Stimulated activated CD8-positive, alpha-beta memory T cell treated with anti-CD3 and anti-CD28 coated beads, Interleukin-7, amount 100 ng/mL, for 48 hours (primary cell): Measurements from ENCODE around the gene AGAP1.

Experiments used
- DNase-seq, 2 donors: peaks; one replicate each; pipeline ENCODE4 v3.0.0-alpha.2; 2020; ENCODE audit warnings: low read depth in 1 of 2; ENCODE audit errors: extremely low read depth in 1 of 2

The AGAP1 gene

GRCh38 chr2:235703711-235704295 is 210.0 kb downstream of the AGAP1 start:
- no peak for DNase-seq

GRCh38 chr2:235705296-235705695 is 211.5 kb downstream of the AGAP1 start:
- DNase-seq: no peak

- DNase-seq: no peak
These were observed 212.7 kb downstream of the AGAP1 start for GRCh38 chr2:235706506-235706905.

- DNase-seq: no peak
These were observed 213.7 kb downstream of the AGAP1 start for GRCh38 chr2:235707411-235708096.

GRCh38 chr2:235709124-235709813 is 215.4 kb downstream of the AGAP1 start:
- no peak for DNase-seq

- DNase-seq: no peak
These were observed 216.4 kb downstream of the AGAP1 start for GRCh38 chr2:235709969-235710879.

- DNase-seq: no peak
These were observed 217.1 kb downstream of the AGAP1 start for GRCh38 chr2:235710933-235711332.

GRCh38 chr2:235711527-235711926 is 217.7 kb downstream of the AGAP1 start:
- DNase-seq: no peak

- DNase-seq: no peak
These were observed 218.3 kb downstream of the AGAP1 start for GRCh38 chr2:235712176-235712575.

- no peak for DNase-seq
These were observed 219.3 kb downstream of the AGAP1 start for GRCh38 chr2:235713189-235713588.

GRCh38 chr2:235715601-235716000 is 221.8 kb downstream of the AGAP1 start:
- DNase-seq: no peak

- DNase-seq: no peak
These were observed 223.1 kb downstream of the AGAP1 start for GRCh38 chr2:235716875-235717496.

GRCh38 chr2:235719146-235719942 is 225.5 kb downstream of the AGAP1 start:
- no peak for DNase-seq

GRCh38 chr2:235721625-235722024 is 227.8 kb downstream of the AGAP1 start:
- no peak for DNase-seq

- DNase-seq: no peak
These were observed 229.0 kb downstream of the AGAP1 start for GRCh38 chr2:235722869-235723268.

GRCh38 chr2:235723371-235723770 is 229.5 kb downstream of the AGAP1 start:
- DNase-seq: no peak

- DNase-seq: no peak
These were observed 230.1 kb downstream of the AGAP1 start for GRCh38 chr2:235723811-235724465.

- DNase-seq: no peak
These were observed 231.2 kb downstream of the AGAP1 start for GRCh38 chr2:235725016-235725489.

GRCh38 chr2:235725841-235726240 is 232.0 kb downstream of the AGAP1 start:
- no peak for DNase-seq
